ENCODE results near the gene STRBP. TPM values are rescaled to one million over a fixed set of nuclear protein-coding genes. Genes with fewer than 3 reads are reported as not detected.

STRBP gene
- total and polyA plus RNA-seq, 2 of the 8 experiments (the other 6 are each of a cell fraction or from before 2014, with no cell fraction given), result 29.7 to 105 TPM

DNA sequence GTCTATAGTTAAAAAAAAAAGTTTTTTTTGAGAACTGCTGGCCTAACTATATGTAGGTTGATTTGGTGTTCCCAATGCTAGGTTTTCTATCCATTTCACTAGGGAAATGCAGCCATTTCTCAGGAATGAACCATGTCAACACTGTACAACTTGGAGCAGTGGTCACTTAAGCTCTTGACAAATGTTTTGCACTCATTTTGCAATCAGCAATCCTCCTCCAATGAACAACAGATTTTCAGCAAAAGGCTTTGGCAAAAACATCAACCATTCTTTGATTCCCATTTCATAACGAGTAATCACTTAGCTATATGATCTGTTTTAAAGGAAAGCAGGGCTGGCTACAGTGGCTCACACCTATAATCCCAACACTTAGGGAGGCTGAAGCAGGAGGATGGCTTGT lies 17.9 kb downstream of the STRBP start:
- no peak overlapping the region for H3K18ac ChIP-seq (ENCODE audit: extremely low read depth, low read length)
- H3K79me1 ChIP-seq (ENCODE audit: low read depth, low read length), result no peaks in the 10 kb centered on the region; the same call in 1 of the 2 replicates
- H3K23me2 ChIP-seq (ENCODE audit: low read depth, low read length), result no peaks in the 10 kb centered on the region
- no peaks in the 10 kb centered on the region for H3K36me3 ChIP-seq (ENCODE audit: control insufficient read depth in 2 of 4, insufficient read depth in 4 of 4, low read length in 3 of 4)
- H4K20me1 ChIP-seq (replicated peaks in 1 of 2; ENCODE audit: control insufficient read depth in 1 of 2, insufficient read depth in 2 of 2, low read length in 2 of 2), result peaks cover 1 to 7% of the 10 kb centered on the region in 2 experiments
- no peak for FAIRE-seq
- no peak overlapping the region for H4K91ac ChIP-seq (replicated peaks; ENCODE audit: insufficient read length, low read length)
- H3K4me1 ChIP-seq (replicated peaks in 1 of 4; ENCODE audit: control insufficient read depth in 3 of 4, insufficient read depth in 4 of 4, low read length in 3 of 4), result peaks cover 0 to 2% (median 0%) of the 10 kb centered on the region in 4 experiments; a peak in 2 of 7 replicates
- peaks cover 3 to 97% of the 10 kb centered on the region in 2 experiments for H3K79me2 ChIP-seq (ENCODE audit: control insufficient read depth in 1 of 2, insufficient read depth in 2 of 2, low read length in 2 of 2)
- no peak for DNase-seq (ENCODE audit: low read depth in 1 of 2, low spot score in 2 of 2)
- ChIA-PET CTCF (ENCODE audit: partially characterized antibody) (interaction anchor here (1.0 to 1.1 kb wide), 2 partner anchors 10 to 18 kb away, joined by 3 to 4 read pairs; no protein-coding TSS in a partner anchor), POLR2A (ENCODE audit: partially characterized antibody) (no interaction called here)
- no peak overlapping the region for H3K23ac ChIP-seq (ENCODE audit: insufficient read length)
- H2BK12ac ChIP-seq (ENCODE audit: low read depth, low read length), result no peak overlapping the region
- no peak overlapping the region for H3K4me2 ChIP-seq (ENCODE audit: insufficient read depth in 1 of 2, low read depth in 2 of 2, low read length in 2 of 2)
- H3K27me3 ChIP-seq (replicated peaks in 1 of 4; ENCODE audit: control insufficient read depth in 3 of 4, extremely low read depth in 1 of 4, insufficient read depth in 3 of 4, low read length in 3 of 4), result no peaks in the 10 kb centered on the region
- no peak overlapping the region for H3K14ac ChIP-seq (ENCODE audit: insufficient read length)
- H2BK5ac ChIP-seq (ENCODE audit: low read depth, low read length), result no peak overlapping the region
- WGBS, 2 experiments (ENCODE audit: extremely low coverage in 1 of 2, insufficient coverage in 1 of 2, insufficient read length in 1 of 2, insufficient replicate concordance in 2 of 2, low coverage in 1 of 2, low lambda C conversion rate in 2 of 2, missing lambda C conversion rate in 1 of 2), result 88% methylated on average over 1 of the region's 1 CpG; no CpG with 5 or more reads in 1 of the 2 experiments
- H3K56ac ChIP-seq (replicated peaks; ENCODE audit: insufficient read length, low read depth, low read length), result no peak overlapping the region
- no peaks in the 10 kb centered on the region for H3K9me3 ChIP-seq (ENCODE audit: insufficient read depth in 2 of 2, low read depth in 1 of 2, low read length in 1 of 2)
- no peak overlapping the region for H2BK15ac ChIP-seq (ENCODE audit: low read length)
- H3K9ac ChIP-seq (replicated peaks in 1 of 4; ENCODE audit: extremely low read depth in 1 of 4, low read depth in 3 of 4, low read length in 3 of 4), result no peak overlapping the region
- no peak overlapping the region for H3K4me3 ChIP-seq (ENCODE audit: extremely low read depth in 1 of 4, insufficient read depth in 2 of 4, low read depth in 3 of 4, low read length in 4 of 4)
- H3K27ac ChIP-seq (ENCODE audit: low read depth, low read length), result no peak overlapping the region
- H3K4ac ChIP-seq (replicated peaks; ENCODE audit: insufficient read length, low read depth, low read length), result no peak overlapping the region
- no peak overlapping the region for H2BK20ac ChIP-seq (ENCODE audit: low read length)
- H2BK120ac ChIP-seq (replicated peaks; ENCODE audit: low read depth, low read length), result no peak overlapping the region
- no peak overlapping the region for H4K8ac ChIP-seq (ENCODE audit: extremely low read depth, insufficient read depth, low read length)
- H4K5ac ChIP-seq (ENCODE audit: insufficient read length, low read depth, low read length), result no peak overlapping the region
- H2AK5ac ChIP-seq (ENCODE audit: low read depth, low read length), result no peak overlapping the region
- no peak overlapping the region for H2AFZ ChIP-seq (ENCODE audit: low read length)
- TF ChIP-seq ASH2L (IDR thresholded peaks at IDR 0.05; ENCODE audit: low read length) (no peak), NRF1 (IDR thresholded peaks at IDR 0.05; ENCODE audit: low read depth, low read length) (no peak), KDM5A (IDR thresholded peaks at IDR 0.05; ENCODE audit: low read length) (no peak), KDM1A (IDR thresholded peaks at IDR 0.05; ENCODE audit: borderline replicate concordance, low read length) (no peak)

Data from H1 (cell line).